Kasumi-1 (cell line): ENCODE results near the gene TEAD4.
A peak's percentile ranks its signal among the peaks of the same experiment; 100 is the strongest.

ENCODE experiments used
- DNase-seq, 2 experiments: peaks; one replicate each; lab custom pipeline; 2025; lab: John Stamatoyannopoulos, UW

TEAD4 gene

DNA sequence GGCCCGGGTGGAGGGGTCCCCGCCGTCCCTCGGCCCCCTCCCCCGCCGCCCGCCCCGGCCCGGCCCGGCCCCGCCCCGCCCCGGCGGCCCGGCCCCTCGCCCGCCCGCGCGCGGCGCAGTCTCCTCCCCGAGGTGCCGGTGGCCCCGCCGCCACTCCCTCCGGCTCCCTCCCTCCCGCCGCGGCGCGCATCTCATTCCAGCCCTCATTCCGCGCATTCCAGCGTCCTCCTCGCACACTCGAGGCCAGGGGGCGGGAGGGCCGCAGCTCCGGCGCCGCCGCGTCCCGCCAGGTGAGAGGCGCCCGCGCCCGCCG is at the start of gene TEAD4:
Gene TEAD4 (plus strand): TSS at position 206 of the 313 bp plus-strand sequence.
- peak; percentile 14 to 28 for DNase-seq

GRCh38 chr12:2912216-2912575 is 47.0 kb upstream of the TEAD4 start:
- no peak for DNase-seq

GRCh38 chr12:2919249-2919648 is 39.9 kb upstream of the TEAD4 start:
- DNase-seq, result no peak

- no peak for DNase-seq
Observed at GRCh38 chr12:2922329-2922728, 36.9 kb upstream of the TEAD4 start.

DNA sequence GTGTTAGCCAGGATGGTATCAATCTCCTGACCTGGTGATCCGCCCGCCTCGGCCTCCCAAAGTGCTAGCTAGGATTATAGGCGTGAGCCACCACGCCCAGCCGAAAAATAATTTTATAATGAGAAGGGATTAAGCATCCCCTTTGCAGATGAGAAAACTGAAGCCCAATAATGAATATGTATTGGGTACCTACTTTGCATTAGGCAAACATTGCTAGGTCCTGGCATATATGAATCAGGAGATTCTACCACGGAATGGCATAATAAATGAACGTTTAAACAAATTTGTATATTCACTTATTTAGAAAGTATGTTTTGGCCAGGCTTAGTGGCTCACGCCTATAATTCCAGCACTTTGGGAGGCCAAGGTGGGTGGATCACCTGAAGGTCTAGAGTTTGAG is 36.1 kb upstream of the TEAD4 start:
- DNase-seq, result no peak

DNA sequence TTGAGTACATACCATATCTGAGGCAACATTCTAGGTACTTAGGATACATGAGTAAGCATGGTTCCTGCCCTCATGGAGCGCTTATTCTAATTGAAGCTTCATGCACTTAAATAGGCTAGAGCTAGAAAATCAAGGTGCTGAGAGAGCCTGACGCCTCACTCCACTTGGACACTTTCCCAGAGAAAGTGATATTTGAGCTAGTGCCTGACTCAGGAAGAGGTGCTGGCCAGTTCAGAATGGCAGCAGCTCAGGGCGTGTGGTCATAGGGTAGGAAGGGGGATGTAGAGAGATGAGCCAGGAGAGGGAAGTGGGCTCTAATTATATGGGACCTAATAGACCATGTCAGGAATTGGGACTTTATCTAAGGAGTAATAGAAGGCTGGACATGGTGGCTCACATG is 35.2 kb upstream of the TEAD4 start:
- DNase-seq, result no peak

- no peak for DNase-seq
Observed at GRCh38 chr12:2925322-2925995, 33.7 kb upstream of the TEAD4 start.

GRCh38 chr12:2930865-2931264 is 28.3 kb upstream of the TEAD4 start:
- no peak for DNase-seq

DNA sequence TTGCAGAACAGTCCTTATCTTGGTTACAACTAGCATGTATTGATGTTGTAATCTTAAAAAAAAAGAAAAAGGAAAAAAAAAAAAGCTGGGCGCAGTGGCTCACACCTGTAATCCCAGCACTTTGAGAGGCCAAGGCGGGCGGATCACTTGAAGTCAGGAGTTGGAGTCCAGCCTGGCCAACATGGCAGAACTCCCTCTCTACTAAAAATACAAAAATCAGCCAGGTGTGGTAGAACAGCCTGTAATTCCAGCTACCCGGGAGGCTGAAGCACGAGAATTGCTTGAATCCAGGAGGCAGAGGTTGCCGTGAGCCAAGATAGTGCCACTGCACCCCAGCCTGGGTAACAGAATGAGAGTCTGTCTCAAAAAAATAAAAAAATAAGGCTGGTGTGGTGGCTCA is 25.6 kb upstream of the TEAD4 start:
- DNase-seq, result no peak

- no peak for DNase-seq
Observed at GRCh38 chr12:2934371-2934770, 24.8 kb upstream of the TEAD4 start.

GRCh38 chr12:2936301-2936700 is 22.9 kb upstream of the TEAD4 start:
- DNase-seq, result no peak

- DNase-seq, result no peak
Observed at GRCh38 chr12:2937500-2937899, 21.7 kb upstream of the TEAD4 start.

DNA sequence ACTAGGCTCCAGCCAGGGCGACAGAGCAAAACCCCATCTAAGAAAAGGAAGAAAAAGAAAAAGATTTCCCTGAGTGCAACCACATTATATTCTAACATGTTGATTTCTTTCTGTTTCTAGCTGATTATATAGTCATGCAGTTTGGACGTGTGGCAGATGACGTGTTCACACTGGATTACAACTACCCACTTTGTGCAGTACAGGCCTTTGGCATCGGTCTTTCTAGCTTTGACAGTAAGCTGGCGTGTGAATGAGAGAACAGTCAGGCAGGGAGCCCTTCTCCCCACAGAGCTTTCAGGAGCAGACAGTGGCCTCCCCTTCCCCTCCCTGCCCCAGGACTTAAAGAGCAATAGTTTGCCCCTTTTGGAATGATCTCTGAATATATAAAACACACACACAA is 20.0 kb upstream of the TEAD4 start:
- no peak for DNase-seq

DNA sequence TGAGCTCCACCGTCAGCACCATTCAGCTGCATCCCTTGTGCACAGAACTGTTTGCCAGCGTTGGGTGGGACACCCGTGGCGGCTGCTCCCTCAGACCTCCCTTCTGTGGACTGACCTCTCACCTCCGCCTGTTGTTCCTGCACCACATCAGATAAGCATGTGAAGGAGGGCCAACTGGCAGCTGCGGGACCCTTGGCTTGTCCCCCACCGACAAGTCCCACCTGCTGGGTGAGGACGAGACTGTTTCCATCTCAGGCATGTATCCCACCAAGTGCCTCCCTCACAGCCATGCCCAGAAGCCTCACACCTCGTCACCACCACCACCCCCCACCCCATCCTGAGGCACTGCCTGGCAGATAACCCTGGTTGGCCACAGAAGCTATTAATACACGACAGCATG is 18.6 kb upstream of the TEAD4 start:
- no peak for DNase-seq

GRCh38 chr12:2941524-2941923 is 17.7 kb upstream of the TEAD4 start:
- DNase-seq, result no peak

DNA sequence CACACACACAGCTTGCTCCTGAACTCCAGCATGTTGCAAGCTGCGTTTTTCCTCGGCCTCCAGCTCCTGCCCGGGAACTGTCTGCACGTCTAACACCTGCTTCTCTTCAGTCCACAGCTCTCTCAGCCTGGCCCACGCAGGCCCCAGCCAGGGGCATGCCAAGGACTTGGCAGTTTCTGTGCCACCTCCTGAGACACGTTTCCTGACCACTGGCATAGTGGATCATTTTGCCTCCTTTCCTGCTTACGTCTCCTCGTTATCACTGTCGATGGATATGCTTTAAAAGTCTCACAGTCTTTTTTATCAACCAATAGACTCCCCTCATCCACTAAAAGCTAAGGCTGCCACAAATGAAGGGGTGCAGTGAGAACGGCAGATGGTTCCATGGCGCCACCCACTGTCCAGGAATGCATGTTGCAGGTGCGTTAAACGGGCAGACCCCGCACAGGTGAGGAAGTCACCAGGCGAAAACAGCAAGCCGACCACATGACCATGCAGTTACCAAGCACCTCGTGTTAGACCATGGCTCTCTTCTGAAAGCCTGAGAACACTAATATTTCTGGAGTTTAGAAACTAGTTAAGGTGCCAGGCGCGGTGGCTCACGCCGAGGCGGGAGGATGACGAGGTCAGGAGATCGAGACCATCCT is 14.7 kb upstream of the TEAD4 start:
- no peak for DNase-seq

DNA sequence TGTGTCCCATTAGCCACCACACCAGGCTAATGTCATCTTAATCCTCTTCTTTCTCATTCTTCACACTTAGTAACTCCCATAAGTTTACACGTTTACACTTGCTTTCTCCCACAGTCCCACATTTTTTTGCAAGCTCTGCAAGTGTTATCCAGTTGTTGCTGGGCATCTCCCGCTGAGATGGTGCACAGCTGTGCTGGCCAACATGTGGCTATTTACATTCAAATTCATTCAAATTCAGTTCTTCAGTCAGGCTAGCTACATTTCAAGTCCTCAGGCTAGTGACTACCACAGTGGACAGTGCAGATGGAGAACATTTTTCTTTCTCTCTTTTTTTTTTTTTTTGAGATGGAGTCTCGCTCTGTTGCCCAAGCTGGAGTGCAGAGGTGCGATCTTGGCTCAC is 9.8 kb upstream of the TEAD4 start:
- no peak for DNase-seq

DNA sequence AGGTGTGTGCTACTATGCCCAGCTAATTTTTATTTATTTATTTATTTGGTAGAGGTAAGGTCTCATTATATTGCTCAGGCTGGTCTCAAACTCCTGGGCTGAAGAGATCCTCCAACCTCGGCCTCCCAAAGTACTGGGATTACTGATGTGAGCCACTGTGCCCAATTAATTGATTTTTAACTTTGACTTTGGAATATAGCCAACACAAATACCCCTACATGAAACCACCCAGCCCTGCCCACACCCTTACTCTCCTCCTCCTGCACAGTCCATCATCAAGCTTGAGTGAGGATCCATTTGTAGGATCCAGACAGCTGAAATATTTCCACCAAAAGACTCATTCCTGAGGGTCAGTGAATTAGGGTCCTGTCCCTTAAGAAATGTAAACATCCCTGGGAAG is 3.3 kb upstream of the TEAD4 start:
- DNase-seq, result no peak

DNA sequence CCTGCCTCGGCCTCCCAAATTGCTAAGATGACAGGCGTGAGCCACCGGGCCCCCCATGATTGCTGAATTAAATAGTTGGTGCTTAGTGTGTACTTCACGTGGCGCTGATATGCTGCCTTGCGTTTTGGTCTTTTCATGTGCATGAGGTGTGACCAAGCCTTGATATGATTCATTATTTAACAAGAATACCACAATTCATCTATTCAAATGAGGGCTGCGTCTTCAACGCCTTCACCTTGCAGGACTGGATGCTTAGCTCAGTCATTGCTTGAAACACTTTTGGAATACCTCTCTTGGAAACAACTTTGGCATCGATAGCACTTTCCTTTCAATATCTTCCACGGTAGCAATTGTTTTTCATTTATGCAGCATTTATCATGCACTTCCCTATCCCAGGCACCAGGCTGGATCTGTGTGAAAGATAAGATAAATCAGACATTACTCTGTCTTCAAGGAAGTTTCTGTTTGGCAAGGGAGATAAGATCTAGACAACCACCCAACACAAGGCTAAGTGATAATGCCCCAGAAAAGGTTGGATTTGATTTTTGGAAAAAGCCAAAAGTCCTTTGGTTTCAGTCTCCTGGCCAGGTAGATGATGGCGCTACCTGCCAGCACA is 1.3 kb upstream of the TEAD4 start:
- DNase-seq, result peak in 1 of 2 experiments; percentile 1

- peak; percentile 8 to 15 for DNase-seq
Observed at GRCh38 chr12:2958432-2959191, 585 bp upstream of the TEAD4 start.

DNA sequence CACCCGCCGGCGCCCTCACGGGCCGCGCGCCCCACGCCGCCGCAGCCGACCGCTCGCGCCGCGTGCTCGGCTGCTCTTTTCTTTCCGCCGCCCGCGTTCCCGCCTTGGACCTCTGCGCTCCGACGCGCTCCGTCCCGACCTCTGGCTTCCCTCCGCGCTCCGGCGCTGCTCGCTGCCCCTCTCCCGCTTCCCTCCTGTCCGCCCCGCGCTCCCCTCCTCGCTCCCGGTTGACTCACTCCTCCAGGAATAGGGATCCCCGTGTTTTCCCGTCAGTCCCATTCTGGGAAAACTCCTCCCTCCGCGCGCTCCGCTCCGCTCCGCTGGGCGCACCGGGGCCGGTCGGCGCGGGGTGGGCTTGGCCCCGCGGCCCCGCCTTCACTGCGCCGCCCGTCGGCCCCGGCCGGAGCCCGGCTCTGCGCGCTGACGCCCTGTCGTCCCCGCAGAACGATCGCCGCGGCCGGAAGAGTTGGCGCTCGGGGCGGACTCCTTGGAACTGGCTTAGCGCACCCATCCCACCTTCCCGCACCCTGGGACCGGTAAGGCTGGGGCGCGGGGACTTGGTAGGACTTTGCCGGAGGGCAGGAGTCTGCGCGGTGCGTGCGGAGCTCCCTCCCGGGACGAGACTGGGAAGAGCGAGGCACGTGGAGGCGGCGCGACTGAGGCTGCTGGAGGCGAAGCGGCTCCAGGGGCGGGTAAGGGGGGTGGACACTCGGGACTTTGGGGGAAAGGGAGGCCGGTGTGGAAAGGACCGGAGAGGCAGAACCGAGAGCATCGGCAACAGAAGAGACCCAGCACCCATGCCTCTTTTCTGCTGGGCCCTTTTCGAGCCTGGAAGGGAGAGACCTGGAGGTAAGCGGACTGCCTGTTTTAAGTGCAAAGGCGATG is 550 bp downstream of the TEAD4 start:
- DNase-seq, result peak in 1 of 2 experiments; percentile 29

- DNase-seq, result peak in 1 of 2 experiments; percentile 26
Observed at GRCh38 chr12:2960390-2960956, 1.3 kb downstream of the TEAD4 start.
